ENCODE results near the gene ACOT7.

ACOT7 gene

DNA sequence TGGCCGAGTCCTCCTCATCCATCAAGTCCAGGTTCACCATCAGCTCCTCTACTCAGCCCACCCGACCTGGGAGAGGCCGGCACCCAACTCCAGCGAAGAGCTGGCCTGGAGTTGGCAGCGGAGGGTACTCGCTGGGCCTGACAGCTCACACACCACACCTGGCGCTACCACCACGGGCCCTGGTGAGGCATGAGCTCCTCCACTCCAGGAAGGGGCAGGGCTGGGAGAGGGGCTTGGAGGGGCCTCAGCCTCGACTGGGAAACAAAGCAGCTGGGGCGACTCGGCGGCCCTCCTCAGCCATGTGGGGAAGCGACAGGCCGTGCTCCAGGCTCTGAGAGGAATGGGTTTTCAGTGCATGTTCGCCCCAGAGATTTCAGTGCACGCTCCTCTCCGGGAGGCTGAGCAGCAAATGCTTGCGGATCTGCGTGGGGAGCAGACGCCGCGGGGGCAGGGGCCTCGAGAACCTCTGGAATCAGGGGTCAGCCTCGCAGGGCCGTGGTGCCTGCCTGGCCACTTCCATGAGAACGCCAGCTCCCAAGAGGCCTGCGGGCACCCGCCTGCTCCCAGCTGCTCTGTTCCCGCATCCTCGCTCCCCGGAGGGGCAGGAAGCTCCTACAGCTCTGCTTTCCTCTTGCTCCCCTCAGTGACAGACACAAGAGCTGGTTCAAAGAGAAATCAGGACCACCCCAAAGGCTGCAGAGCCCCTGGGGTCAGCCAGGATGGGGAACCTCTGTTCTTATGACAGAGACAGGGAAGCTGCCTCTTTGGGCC lies 113.8 kb downstream of the ACOT7 start:
- Histone ChIP-seq H3K9me3 (ENCODE audit: control insufficient read depth, low read length) (no peaks in the 10 kb centered on the region), H3K4me3 (ENCODE audit: insufficient read depth, low read depth, low read length, poor library complexity, severe bottlenecking) (no peak overlapping the region), H3K27ac (ENCODE audit: insufficient read depth, low read length, poor library complexity, severe bottlenecking) (no peak overlapping the region), H3K36me3 (ENCODE audit: control insufficient read depth, insufficient read depth, low read length) (no peaks in the 10 kb centered on the region), H3K27me3 (replicated peaks; ENCODE audit: control insufficient read depth, insufficient read depth, low read length, poor library complexity, severe bottlenecking) (no peaks in the 10 kb centered on the region), H3K4me1 (ENCODE audit: control insufficient read depth, insufficient read depth, low read length, poor library complexity, severe bottlenecking) (no peaks in the 10 kb centered on the region)
- no peak for DNase-seq

DNA sequence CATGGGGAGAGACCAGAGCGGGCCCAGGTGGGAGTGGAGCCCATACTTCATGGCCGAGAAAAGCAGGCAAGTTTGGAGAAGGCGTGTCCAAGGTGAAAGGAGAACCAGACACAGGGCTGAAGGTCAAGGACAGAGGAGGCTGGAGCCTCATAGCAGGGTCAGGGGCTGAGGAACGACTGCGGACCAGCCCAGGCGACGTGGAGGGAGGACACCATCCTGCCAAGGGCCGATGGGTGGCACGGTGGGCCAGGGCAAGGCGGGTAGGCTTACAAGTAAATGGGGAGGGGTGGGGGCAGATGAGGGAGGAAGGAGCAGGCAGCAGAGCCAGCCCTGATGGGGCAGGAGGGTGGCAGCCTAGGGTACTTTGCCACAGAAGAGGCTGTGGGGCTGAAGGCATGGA lies 114.5 kb downstream of the ACOT7 start:
- Histone ChIP-seq H3K36me3 (ENCODE audit: control insufficient read depth, insufficient read depth, low read length) (no peaks in the 10 kb centered on the region), H3K4me1 (ENCODE audit: control insufficient read depth, insufficient read depth, low read length, poor library complexity, severe bottlenecking) (no peaks in the 10 kb centered on the region)
- DNase-seq, result no peak

DNA sequence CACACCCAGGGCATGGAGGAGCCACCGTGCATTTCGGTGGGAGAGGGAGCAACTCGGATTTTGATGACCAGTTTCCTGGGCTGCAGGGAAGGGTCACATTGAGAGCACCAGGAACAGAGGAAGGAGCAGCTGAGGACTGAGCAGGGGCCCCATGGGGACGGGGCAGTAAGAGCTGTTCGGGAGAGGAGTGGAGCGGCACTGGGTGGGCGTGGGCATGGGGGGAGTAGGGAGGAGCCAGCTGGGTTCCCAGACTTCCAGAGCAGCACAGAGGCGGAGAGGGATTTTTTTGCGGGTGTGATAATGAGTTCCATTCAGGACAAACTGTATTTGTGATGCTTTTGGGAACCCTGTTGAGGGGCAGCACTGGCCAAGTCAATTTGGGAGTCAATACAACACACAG lies 115.3 kb downstream of the ACOT7 start:
- Histone ChIP-seq H3K36me3 (ENCODE audit: control insufficient read depth, insufficient read depth, low read length) (no peaks in the 10 kb centered on the region), H3K4me3 (ENCODE audit: insufficient read depth, low read depth, low read length, poor library complexity, severe bottlenecking) (no peak overlapping the region)
- DNase-seq, result no peak

More for the DNA sequence above, 114.5 kb downstream of the ACOT7 start:
- Histone ChIP-seq H3K4me3 (ENCODE audit: insufficient read depth, low read depth, low read length, poor library complexity, severe bottlenecking) (no peak overlapping the region), H3K27ac (ENCODE audit: insufficient read depth, low read length, poor library complexity, severe bottlenecking) (no peak overlapping the region), H3K27me3 (replicated peaks; ENCODE audit: control insufficient read depth, insufficient read depth, low read length, poor library complexity, severe bottlenecking) (no peaks in the 10 kb centered on the region), H3K9me3 (ENCODE audit: control insufficient read depth, low read length) (no peaks in the 10 kb centered on the region)

DNA sequence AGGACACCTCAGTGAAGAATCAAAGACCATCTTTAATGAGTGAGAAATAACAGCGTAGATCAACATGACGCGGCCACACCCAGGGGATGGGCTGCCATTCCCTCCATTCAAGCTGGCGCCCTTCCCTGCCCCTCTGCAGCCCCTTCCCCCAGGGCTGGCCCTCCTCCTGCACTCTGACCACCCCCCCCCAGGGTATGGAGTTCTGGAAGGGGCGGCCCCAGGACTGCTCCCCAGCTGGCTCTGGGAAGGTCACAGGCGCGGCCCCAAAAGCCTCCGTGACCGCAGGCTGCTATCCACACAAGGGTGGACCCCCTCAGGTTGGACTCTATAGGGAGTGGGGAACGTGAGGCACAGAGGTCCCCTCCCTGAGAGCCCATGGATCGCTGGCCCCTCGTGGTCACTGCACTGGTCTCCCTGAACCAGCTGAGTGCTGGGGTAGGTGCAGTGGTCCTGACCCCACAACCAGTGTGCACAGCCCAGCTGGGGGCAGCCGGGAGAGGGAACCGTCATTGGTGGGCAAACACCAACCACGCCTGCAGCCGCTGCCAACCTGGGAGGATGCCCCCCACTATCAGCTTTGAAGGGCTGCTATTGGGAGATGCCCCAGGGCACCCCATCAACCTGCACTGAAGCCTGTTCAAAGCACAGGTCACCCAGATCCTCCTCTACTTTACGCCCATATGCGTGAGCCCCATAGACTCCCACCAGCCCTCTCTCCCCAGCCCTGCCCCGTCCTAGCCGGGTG lies 116.6 kb downstream of the ACOT7 start:
- H3K4me1 ChIP-seq (ENCODE audit: control insufficient read depth, insufficient read depth, low read length, poor library complexity, severe bottlenecking), result no peaks in the 10 kb centered on the region
- no peak overlapping the region for H3K27ac ChIP-seq (ENCODE audit: insufficient read depth, low read length, poor library complexity, severe bottlenecking)
- no peaks in the 10 kb centered on the region for H3K27me3 ChIP-seq (replicated peaks; ENCODE audit: control insufficient read depth, insufficient read depth, low read length, poor library complexity, severe bottlenecking)
- H3K9me3 ChIP-seq (ENCODE audit: control insufficient read depth, low read length), result no peaks in the 10 kb centered on the region
- no peak overlapping the region for H3K4me3 ChIP-seq (ENCODE audit: insufficient read depth, low read depth, low read length, poor library complexity, severe bottlenecking)
- no peaks in the 10 kb centered on the region for H3K36me3 ChIP-seq (ENCODE audit: control insufficient read depth, insufficient read depth, low read length)
- no peak for DNase-seq

More for the DNA sequence above, 115.3 kb downstream of the ACOT7 start:
- H3K4me1 ChIP-seq (ENCODE audit: control insufficient read depth, insufficient read depth, low read length, poor library complexity, severe bottlenecking), result no peaks in the 10 kb centered on the region
- no peaks in the 10 kb centered on the region for H3K27me3 ChIP-seq (replicated peaks; ENCODE audit: control insufficient read depth, insufficient read depth, low read length, poor library complexity, severe bottlenecking)
- H3K9me3 ChIP-seq (ENCODE audit: control insufficient read depth, low read length), result no peaks in the 10 kb centered on the region
- H3K27ac ChIP-seq (ENCODE audit: insufficient read depth, low read length, poor library complexity, severe bottlenecking), result no peak overlapping the region

DNA sequence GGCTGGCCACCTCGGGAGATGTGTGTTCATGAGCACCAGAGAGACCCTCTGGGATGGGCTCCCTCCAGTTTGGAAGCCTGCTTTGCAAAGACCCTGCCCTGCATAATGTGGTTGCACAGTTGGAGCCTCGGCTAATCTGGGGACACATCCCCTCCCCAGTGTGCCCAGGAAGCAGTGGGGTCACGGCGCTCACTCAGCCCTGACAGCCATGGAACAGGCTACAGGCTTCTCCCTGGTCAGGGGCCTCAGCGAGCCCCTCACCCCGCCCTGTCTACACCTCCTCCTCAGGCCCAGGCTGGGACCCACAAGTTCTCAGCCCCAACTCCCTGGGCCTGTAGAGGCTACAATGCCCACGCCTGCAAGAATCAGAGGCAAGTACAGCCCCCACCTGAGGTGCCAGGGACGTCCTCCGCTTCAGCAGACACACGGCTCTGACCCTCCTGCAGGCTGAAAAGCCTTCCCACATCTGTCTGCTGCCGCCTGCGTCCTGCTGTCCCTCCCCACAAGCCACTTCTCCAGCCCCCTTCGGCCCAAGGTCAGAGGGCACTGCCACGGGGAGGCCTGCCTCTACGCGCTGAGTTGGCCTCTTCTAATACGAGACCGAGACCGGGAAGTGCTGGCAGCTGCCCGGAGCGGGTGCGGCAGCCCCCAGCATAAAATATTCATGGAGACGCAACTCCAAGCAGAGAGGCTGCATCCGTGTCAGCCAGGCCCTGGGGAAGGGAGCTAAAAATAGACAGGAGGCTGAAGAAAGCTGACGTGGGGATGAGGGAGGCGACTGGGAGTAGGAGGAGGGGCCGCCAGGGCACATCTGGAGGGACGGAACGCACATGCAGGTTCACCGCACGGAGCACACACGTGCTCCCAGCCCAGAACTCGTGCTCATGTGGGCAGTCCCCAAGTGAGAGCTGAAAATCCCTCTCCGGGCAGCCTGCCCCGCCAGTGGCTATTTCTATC lies 117.5 kb downstream of the ACOT7 start:
- Histone ChIP-seq H3K4me3 (ENCODE audit: insufficient read depth, low read depth, low read length, poor library complexity, severe bottlenecking) (no peak overlapping the region), H3K27ac (ENCODE audit: insufficient read depth, low read length, poor library complexity, severe bottlenecking) (no peak overlapping the region), H3K4me1 (ENCODE audit: control insufficient read depth, insufficient read depth, low read length, poor library complexity, severe bottlenecking) (no peaks in the 10 kb centered on the region), H3K9me3 (ENCODE audit: control insufficient read depth, low read length) (no peaks in the 10 kb centered on the region), H3K36me3 (ENCODE audit: control insufficient read depth, insufficient read depth, low read length) (no peaks in the 10 kb centered on the region), H3K27me3 (replicated peaks; ENCODE audit: control insufficient read depth, insufficient read depth, low read length, poor library complexity, severe bottlenecking) (no peaks in the 10 kb centered on the region)
- DNase-seq, result no peak

DNA sequence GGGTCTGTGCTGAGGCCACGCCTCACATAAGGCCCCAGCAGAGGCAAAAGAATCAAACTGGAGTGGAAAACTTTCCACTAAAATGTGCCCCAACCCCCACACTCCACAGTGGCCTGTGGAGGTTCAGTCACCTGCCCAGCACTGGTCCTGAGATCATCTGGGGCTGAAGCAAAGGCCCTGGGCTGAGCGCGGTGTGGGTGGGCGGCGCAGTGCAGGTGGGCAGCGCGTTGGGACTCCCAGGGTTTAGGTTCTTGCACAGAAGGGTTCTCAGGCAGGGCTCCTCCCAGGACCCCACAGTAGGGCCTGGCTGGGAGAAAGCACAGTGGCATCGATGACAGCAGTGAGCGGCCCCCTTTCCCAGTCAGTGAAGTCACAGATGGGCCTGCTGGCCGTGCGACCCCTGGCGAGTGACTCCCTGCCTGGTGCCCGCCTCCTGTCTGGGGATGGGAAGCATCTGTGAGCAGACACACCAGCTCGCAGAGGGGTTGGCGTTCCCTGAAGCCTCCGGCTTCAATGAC lies 118.9 kb downstream of the ACOT7 start:
- DNase-seq, result no peak
- Histone ChIP-seq H3K36me3 (ENCODE audit: control insufficient read depth, insufficient read depth, low read length) (no peaks in the 10 kb centered on the region), H3K4me1 (ENCODE audit: control insufficient read depth, insufficient read depth, low read length, poor library complexity, severe bottlenecking) (no peaks in the 10 kb centered on the region), H3K27ac (ENCODE audit: insufficient read depth, low read length, poor library complexity, severe bottlenecking) (no peak overlapping the region), H3K27me3 (replicated peaks; ENCODE audit: control insufficient read depth, insufficient read depth, low read length, poor library complexity, severe bottlenecking) (no peaks in the 10 kb centered on the region), H3K4me3 (ENCODE audit: insufficient read depth, low read depth, low read length, poor library complexity, severe bottlenecking) (no peak overlapping the region), H3K9me3 (ENCODE audit: control insufficient read depth, low read length) (no peaks in the 10 kb centered on the region)

DNA sequence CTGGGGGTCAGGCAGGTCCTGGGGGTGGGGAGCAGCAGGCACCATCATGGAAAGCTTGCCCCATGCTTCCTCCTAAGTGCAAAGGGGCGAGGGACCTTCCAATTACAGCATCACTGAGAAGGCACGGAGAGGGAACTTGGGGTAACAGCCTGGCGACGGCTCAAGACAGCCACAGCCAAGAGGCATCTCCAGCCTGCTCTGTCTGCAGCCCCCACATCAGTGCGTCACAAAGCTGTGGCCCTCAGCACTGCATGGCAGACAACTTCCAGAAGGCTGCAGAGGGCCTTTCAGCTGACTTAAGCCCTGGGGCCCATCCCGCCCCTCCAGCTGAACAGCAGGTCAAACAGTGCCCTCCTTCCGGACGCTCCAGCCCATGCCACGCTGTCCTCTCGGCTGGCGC lies 119.5 kb downstream of the ACOT7 start:
- H3K27me3 ChIP-seq (replicated peaks; ENCODE audit: control insufficient read depth, insufficient read depth, low read length, poor library complexity, severe bottlenecking), result no peaks in the 10 kb centered on the region
- no peak for DNase-seq
- no peaks in the 10 kb centered on the region for H3K36me3 ChIP-seq (ENCODE audit: control insufficient read depth, insufficient read depth, low read length)
- H3K9me3 ChIP-seq (ENCODE audit: control insufficient read depth, low read length), result no peaks in the 10 kb centered on the region
- H3K27ac ChIP-seq (ENCODE audit: insufficient read depth, low read length, poor library complexity, severe bottlenecking), result no peak overlapping the region
- no peak overlapping the region for H3K4me3 ChIP-seq (ENCODE audit: insufficient read depth, low read depth, low read length, poor library complexity, severe bottlenecking)
- H3K4me1 ChIP-seq (ENCODE audit: control insufficient read depth, insufficient read depth, low read length, poor library complexity, severe bottlenecking), result no peaks in the 10 kb centered on the region

DNA sequence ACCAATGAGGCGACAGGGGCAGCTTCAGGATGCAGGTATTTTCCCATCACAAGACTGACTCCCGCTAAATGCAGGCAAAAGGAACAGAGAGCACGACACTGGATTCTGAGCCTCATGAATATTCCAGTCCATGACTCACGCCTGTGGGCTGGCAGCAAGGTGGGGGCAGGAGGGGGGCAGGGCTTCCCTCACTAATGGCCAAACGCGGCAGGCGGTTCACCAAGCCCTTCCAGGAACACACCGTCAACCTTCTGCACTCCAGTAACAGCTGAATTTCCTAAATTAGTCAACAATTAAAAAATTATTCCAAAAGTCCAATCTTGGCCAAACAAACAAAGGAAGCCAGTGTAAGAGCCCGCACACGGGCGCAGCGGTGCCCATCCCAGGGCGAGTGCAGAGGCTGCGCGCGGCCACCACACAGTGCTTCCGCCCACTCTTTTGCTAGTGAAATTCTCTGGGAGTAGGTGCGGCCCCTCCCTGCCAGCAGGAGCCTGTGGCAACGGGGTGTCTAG lies 120.1 kb downstream of the ACOT7 start:
- H3K27ac ChIP-seq (ENCODE audit: insufficient read depth, low read length, poor library complexity, severe bottlenecking), result no peak overlapping the region
- H3K4me3 ChIP-seq (ENCODE audit: insufficient read depth, low read depth, low read length, poor library complexity, severe bottlenecking), result no peak overlapping the region
- H3K4me1 ChIP-seq (ENCODE audit: control insufficient read depth, insufficient read depth, low read length, poor library complexity, severe bottlenecking), result no peaks in the 10 kb centered on the region
- no peak for DNase-seq
- no peaks in the 10 kb centered on the region for H3K27me3 ChIP-seq (replicated peaks; ENCODE audit: control insufficient read depth, insufficient read depth, low read length, poor library complexity, severe bottlenecking)
- H3K9me3 ChIP-seq (ENCODE audit: control insufficient read depth, low read length), result no peaks in the 10 kb centered on the region
- H3K36me3 ChIP-seq (ENCODE audit: control insufficient read depth, insufficient read depth, low read length), result no peaks in the 10 kb centered on the region

DNA sequence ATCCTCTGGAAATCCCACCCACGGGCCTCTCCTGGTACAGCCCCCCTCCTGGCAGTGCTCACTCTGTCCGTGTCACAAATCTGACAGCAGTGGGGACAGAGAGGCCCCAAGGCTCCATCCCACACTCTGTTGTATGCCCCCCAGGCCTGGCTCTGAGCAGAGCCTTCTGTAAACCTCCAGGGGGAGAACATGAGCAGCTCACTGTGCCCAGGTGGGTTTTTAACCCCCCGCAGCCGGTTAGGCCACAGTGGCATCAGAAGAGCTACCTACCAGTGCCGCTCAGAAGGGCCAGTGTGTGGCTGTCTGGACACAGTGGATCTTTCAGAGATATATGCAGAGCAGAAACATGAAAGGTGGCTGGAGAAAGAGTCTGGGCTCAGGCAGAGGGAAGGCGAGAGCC lies 120.7 kb downstream of the ACOT7 start:
- Histone ChIP-seq H3K4me1 (ENCODE audit: control insufficient read depth, insufficient read depth, low read length, poor library complexity, severe bottlenecking) (no peaks in the 10 kb centered on the region), H3K9me3 (ENCODE audit: control insufficient read depth, low read length) (no peaks in the 10 kb centered on the region), H3K27ac (ENCODE audit: insufficient read depth, low read length, poor library complexity, severe bottlenecking) (no peak overlapping the region), H3K4me3 (ENCODE audit: insufficient read depth, low read depth, low read length, poor library complexity, severe bottlenecking) (no peak overlapping the region), H3K27me3 (replicated peaks; ENCODE audit: control insufficient read depth, insufficient read depth, low read length, poor library complexity, severe bottlenecking) (no peaks in the 10 kb centered on the region), H3K36me3 (ENCODE audit: control insufficient read depth, insufficient read depth, low read length) (no peaks in the 10 kb centered on the region)
- DNase-seq, result no peak
